Medulla oblongata (tissue), 1 donor: Measurements from ENCODE around the gene MOB1B.

Experiments
- DNase-seq: peaks from one replicate; pipeline ENCODE4 v3.0.0-alpha.2; 2015; ENCODE audit errors: extremely low spot score

MOB1B gene

DNA sequence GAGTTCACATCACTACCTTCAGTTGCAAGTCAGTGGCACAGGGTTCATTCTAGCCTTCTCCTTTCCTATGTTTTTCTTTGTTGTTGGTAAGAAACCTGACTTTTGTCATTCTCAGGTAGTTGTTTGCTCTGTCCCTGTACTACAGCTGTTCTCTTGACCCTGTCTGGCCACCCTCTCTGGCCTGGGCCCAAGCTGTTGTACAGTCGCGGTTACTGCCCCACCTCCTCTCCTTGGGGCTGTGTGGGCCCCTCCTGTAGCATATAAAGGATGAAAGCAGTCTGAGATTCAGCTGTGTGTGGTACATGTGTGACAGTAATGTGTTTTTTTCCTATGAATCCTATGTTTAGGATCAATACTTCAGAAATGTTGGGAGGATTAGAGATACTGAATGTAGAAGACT, 12.5 kb downstream of the MOB1B start:
- DNase-seq = no peak

DNA sequence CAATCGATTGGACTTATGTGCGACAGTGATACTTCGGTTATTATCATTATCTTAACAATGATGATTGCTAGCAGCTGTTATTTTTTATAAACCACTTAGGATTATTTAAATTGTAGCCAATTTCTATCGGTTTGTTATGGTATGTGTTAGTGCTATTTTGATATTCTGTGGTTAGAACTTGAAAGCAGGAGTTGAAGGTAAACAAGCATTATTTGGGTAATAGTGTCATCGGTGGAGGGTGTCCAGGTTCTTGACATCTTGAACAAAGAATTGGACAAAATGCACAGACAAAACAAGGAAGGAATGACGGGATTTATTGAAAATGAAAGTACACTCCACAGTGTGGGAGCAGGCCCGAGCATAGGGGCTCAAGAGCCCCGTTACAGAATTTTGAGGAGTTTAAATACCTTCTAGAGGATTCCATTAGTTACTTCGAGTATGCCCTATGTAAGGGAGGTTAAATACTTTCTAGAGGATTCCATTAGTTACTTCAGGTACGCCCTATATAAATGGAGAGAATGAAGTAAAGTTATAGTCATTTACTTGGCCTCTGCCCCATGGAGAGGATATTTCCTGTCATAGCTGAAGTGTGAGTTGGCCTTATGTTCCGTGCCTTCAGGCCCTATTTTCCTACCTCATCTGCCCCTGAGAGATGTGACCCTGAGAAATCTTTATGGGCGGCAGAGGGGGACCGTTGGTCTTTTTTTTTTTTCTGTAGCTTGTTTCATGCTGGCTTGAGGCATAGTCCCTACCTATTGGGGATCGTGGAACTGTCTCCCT, 13.1 kb downstream of the MOB1B start:
- no peak for DNase-seq

DNA sequence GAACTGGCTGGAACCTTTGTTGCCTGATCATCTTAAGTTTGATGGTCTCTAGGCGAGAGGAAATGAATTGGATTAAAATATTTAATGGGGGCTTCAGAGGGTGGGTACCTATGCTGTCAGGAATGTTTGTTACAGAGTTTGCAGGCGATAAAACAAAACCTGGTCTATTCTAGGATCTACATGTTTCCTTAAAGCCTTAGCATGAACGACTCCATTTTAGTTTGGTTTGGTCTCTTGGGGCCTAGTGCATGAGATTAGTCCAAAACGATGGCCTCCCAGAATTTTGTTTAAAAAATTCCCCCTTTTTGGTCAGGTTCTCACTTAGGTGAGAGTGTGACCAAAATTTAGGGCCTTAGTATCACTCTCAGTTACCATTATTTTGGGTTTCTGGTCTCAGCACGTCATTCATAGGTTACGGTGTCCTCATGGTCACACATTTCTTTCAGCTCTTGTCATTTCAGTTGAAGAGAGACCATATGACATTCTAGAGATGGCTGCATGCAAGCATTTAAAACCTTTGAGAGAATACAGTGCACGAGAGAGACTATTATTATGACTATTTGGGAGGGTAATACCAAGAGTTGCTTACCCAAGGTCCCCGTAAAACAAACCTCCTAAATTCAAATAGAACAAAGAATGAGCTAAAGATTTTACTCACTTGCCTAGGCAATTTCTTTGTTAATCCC, 13.8 kb downstream of the MOB1B start:
- DNase-seq = no peak

DNA sequence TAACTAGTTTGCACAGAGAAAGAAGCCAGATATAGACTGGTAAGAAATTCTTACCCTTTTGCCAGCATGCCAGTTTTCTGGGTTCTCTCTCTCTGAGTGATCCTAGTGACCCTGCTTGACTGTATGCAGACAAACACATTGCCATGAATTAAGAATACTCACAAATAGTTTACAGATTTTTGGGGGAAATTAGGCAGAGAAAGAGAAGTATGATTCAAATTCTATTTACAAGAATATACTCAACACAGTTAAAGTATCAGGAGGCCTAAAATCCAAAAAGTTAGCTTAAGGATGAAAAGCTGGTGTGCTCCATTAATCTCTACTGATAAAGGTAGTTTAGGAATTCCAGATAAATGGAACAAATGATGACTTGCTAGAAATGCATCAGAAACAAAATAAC, 18.4 kb downstream of the MOB1B start:
- no peak for DNase-seq

DNA sequence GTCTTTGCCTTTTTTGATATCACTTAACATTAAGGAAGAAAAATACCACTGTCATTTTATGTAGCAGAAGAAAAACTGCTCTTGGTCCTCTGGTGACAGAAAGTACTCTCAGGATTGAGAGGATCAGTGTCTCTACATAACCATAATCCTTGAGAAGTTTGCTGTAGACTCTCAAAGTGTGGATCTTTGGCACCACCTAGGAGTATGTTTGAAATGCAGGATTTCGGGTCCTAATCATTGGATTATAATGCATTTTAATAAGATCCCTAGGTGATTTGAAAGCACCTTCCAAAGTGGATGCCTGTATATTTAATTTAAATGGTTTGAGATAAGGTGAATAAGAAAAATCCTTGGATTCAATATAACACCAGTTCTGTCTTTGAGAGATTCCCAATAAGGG, 23.2 kb downstream of the MOB1B start:
- DNase-seq = no peak

DNA sequence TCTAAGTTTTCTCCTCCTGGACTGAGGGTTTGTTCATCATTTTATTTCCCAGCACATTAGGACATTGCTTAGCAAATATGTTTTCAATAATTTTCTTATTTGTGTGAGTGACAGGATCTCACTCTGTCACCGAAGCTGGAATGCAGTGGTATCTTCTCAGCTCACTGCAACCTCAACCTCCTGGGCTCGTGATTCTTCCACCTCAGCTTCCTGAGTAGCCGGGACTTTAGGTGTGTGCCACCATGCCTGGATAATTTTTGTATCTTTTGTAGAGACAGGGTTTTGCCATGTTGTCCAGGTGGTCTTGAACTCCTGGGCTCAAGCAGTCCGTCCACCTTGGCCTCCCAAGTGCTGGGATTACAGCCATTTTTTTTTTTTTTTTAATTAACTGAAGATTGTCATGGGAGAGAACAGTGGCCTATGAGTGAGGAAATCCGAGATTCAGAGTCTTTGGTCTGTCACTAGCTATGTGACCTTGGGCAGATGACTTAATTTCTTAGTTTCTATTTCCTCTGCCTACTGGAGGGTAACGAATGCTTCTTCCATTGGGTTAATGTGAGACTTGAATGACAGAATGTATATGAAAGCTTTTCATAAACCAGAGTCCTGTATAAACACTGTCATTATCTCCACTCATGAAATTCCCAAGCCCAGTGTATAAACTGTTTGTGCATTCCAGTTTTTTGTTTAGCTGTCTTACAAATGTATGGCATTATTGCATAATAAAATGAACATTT, 23.9 kb downstream of the MOB1B start:
- DNase-seq = no peak

DNA sequence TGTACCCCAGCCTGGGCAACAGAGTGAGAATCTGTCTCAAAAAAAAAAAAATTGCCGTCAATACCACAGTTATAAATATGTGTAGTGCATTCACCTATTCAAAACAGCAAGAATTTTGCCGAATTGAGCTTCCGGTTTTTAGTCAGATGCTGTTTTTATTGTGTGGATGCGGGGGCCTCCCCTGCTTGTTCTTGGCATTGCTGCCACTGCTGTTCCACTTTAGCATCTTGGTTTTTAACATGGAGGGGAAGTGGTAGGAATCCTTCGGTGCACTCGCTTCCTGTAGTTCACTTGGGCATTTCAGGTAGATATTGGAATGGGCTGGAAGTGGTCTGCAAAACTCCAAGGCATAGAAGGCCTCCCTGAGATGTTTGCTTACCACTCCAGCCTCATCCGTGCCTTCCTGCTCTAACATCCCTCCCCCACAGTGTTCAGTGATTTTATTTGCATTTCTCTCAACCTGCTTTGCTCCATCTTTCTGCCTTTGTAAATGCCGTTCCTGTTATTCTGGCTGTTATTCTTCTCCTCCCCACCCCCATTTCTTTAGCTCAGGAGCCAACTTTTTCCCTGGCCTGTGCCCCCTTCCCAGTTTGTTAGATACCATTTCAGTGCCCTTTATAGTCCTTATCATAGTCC, 25.5 kb downstream of the MOB1B start:
- DNase-seq = no peak

DNA sequence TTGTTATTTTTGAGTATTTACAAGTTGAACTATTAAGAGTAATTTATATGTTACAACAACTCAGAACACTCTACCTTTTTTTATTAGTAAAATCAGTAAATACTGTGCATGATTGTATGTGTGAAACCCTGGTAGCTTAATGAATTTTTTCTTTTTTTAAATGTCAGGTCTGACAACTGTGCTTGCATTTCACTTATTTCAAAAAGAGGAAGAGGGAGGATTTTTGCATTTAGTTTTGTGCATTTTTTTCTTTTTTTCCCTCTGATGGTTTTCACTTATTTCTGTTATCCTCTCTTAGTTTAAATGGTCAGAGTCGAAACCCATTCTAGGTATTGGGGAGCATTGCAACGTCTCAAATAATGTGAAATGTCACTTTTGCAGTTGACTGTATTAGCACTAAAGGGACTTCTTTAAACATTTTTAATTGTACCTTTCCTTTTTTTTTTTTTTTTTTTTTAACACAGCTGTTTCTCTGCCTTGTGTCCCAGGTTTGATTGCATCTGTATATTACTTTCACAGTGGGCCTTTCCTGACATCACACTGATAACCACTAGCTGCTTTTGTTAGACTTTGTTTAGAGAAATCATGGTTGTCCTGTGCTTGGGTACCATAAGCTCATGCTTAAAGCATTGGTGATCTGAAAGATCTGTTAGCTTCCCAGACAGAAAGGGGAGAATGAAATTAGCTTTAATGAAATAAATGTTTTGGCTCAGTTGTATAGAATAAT, 28.5 kb downstream of the MOB1B start:
- no peak for DNase-seq

DNA sequence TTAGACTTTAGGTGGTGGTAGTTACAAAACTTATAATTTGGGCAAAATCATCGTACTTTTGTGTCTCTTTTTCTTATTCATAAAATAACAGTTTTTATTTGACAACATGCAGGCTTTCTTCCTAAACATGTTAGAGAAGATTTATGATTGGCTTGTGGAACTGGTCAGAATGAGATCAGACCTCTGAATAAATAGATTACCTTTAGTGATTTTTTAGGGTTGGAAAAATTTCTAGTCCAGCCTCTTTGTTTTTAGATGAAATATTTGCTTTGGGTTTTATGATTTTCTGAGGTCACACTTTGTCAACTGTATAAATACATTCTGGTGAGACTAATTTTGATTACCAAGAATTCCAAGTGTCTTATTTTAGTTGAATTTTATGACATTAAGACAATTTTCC, 29.2 kb downstream of the MOB1B start:
- DNase-seq = no peak

DNA sequence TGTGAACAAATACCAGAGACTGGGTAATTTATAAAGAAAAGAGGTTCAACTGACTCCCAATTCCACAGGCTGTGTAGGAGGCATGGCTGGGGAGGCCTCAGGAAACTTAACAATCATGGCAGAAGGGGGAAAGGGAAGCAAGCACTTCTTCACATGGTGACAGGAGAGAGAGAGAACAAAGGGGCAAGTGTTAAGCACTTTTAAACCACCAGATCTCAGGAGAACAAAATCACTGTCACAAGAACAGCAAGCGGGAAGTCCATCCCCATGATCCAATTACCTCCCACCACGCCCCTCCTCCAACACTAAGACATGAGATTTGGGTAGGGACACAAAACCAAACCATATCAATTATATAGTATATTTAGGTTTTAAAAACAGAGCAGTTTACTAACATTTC, 30.8 kb downstream of the MOB1B start:
- DNase-seq = no peak

DNA sequence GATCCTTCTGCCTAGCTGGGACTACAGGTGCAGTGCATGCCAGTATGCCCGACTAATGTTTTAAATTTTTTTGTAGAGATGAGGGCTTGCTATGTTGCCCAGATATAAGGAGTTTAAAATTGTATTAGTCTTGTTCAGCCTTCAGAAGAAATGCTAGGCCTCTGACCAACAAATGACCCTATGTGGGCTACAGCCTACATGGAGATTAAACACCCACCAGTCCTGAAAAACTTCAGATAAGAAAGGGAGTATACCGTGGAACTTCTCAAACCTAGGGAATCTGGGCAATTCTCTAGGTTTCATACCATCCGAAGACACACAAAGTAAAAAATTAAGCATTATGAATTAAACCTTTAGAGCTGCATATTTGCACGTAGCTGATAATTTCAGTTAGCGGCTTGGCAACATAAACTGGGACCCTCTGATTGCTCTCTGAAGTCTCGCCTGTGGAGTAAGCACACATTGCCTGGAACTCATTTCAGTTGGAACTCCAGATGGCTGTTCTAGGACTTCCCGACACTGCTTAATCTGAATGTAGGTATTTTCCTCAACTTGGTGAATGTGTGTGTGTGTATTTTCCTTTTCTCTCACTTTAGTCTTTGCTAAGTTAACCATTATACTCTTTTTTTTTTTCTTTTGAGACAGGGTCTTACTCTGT, 33.0 kb downstream of the MOB1B start:
- no peak for DNase-seq

DNA sequence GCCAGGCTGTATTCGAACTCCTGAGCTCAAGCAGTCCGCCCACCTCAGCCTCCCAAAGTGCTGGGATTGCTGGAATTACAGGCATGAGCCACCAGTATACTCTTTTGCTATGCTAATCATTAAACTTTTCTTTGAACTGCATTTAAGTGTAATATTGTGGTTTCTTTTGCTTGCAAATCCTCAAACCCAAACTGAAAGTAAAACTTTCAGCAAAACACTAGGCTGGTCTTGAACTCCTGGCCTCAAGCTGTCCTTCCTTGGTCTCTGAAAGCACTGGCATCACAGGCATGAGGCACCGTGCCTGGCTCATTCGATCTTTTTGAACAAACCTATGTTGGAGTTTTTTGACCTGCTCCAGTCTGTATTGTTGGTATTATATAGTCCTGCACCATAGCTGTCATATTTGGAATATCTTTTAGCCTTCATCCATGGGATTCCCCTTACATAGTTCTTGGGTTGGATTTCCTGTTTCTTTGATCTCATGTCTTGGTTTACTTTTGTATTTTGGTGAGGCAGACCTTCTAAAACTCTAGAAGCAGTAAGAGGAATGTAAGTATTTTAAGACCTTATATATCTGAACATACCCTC, 34.1 kb downstream of the MOB1B start:
- no peak for DNase-seq

DNA sequence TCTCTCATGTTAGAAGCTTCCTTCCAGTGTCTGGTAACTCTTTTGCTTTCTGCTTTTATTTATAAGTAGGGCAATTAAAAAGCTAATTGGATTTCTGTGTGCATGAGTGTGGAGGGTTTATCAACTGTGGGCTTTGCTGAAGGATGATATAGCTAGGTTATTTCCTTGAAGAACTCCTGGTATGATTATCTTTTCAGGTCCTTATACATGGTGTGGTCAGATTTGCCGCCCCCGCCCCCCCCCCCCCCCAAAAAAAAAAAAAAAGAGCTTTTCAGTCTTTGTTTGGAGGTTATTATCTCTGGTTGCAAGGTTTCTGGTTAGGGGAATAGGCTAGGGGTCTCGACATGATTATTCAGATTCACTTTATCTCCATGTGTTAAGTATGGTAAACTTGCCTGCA, 35.9 kb downstream of the MOB1B start:
- DNase-seq = no peak

DNA sequence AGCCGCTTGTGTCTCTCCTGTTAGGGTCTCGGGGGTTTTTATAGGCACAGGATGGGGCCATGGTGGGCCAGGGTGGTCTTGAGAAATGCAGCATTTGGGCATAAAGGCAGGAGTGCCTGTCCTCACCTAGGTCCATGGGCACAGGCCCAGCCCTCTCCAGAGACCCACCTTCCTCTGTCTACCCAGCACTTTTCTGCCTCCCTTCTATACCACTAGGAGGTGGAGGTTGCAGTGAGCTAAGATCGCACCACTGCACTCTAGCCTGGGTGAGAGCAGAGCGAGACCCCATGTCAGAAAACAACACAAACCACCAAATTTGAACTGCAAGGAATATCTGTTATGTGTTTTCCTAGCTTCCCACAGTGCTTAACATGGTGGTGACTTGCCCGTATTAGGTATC, 38.0 kb downstream of the MOB1B start:
- no peak for DNase-seq

DNA sequence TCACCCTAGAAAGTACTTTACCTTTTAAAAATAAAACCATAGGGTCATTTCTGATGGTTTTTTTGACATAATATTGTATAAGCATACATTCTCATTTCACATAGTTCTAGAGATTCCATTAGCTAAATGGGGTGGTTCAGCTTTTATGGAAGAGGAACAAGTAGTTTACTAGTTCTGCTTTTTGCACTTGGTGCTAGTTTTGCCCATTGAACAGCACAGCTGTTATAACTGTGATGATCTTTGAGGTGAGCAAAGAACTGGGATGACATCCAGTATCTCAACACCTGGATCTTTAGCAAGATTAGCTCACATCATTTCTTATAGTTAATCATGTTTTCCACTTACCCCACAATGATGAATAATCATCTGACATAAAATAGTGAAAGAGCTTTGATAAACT, 40.9 kb downstream of the MOB1B start:
- peak; percentile 46 for DNase-seq

DNA sequence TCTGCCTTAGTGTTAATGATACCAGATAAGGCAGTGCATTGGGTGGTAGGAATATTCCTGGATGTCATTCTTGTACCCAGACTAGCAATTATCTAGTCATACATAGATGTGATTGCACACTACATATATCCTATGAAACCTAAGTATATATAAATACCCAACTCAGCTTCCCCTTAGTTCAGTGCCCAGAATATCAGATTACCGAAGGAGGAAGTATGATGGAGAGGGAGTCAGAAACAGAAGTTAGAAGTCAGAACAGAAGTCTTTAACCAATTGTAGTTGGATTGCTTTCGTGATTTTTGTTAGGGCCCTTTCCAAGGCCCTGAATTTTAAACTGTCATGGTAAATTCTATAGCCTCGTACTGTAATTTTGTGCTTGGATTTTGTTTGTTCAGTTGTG, 42.9 kb downstream of the MOB1B start:
- peak; percentile 63 for DNase-seq

DNA sequence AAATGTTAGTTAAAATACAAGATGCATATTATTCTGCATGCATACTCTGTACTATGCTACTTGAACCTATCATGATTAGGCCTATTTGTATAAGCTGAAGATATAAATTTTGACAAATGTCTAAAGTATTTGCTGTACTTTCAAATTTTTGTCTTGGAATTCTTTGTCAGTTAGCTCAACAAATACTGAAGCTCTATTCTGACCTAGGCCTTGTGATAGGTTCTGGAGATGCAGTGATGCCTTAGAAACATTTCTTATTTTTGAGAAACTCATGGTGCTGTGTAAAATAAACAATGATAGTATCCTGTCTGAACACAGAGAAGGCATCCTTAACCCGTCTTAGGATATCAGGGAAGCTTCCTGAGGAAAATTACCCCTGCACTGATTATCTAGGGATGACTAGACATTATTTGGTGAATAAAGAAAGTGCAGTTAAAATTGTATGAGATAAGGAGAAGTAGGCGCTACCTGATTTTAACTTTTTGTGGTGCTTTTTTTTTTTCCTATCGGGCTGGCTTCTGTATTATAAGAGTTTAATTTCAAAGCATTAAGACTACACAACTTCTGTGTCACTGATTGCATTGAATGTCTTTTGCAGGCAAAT, 43.4 kb downstream of the MOB1B start:
- no peak for DNase-seq

DNA sequence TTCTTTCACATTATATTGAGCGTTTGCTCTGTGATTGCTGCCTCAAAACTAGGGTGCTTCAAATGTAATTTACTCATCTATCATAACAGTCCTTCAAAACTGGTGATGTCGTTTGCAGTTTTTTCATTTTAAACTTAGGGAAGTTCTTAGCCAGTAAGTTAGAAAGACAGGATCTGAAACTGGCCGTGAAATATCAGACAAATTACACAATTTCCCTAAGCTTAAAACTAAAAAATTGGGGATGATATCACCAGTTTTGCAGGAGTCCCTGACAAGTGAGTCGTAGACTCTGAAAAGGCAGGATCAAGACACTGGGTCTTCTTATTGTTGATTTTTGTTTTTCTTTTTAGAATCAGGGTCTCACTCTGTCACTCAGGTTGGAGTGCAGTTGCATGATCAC, 44.8 kb downstream of the MOB1B start:
- peak; percentile 44 for DNase-seq

DNA sequence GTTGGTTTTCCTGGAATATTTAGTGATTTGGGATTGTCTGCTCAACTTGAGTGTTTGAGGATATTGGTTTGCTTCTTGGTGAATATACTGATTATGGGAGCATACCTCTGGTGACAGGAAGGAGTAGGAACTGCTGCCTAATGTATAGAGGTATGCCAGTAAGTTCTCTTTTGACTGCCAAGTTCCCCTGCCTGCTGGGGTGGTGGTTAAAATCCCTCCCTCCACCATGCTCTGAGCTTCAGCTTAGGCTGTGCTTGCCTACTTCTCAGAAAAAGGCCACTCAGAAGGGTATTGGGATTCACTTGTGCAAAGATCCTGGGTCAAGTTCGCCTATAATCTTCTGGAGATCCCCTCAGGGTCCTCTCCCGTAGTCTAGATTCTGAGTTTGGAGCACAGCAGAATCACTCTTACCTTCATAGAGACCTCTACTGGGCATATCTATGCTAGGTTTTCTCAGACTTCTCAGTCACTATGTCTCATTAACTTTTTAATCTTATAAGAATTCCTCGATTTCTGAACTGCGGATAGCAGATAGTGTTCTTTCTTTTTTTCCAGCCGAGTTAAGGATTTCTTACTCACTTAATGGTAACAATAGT, 46.6 kb downstream of the MOB1B start:
- no peak for DNase-seq

DNA sequence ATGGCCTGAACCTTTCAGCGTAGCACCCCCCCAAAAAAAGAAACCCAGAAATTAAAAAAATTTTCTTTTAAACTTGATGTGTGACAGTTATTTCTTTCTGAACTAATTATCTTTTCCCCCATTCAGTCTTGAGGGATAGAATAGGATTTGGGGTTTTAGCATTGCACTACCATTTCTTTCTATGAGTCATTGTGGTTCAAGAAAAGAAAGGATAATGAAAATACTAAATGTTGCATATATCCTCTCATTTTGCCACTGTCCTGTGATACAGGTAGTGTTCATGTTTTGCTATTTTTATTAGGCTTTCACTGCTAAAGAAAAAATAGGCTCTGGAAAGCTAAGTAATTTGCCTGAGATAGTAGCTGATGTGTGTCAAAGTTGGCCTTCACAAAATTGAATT, 51.9 kb downstream of the MOB1B start:
- DNase-seq = no peak
